Natural killer cell treated with Interleukin-12 subunit alpha and Interleukin-12 subunit beta and Interleukin-15 and Interleukin-18, amount 100 ng/mL, for 72 hours (primary cell): ENCODE data around the gene PRKAG3. TPM values are rescaled to one million over a fixed set of nuclear protein-coding genes. Genes with fewer than 3 reads are reported as not detected.

Source experiments
- ATAC-seq, 2 donors: fragments of 150-1000 bp; cut with Tn5 transposase in 1 of 2; sonication (Bioruptor Pico), chemical (Tn5 transposase) in 1 of 2; 2 replicates each; pipeline ENCODE4 v1.10.0; 2021
- DNase-seq: peaks from one replicate; pipeline ENCODE4 v3.0.0; 2022; ENCODE audit warnings: low spot score
- H3K27ac Mint-ChIP-seq, 2 donors: 1 replicate in 1 of 2; 2 replicates in 1 of 2; pipeline ENCODE4 v1.8.0; 2022; ENCODE audit warnings: mixed read lengths in 2 of 2, mild to moderate bottlenecking in 1 of 2, moderate library complexity in 1 of 2
- H3K27me3 Mint-ChIP-seq, 2 donors: 1 replicate in 1 of 2; 2 replicates in 1 of 2; pipeline ENCODE4 v1.8.0; 2022; ENCODE audit warnings: mixed read lengths in 2 of 2
- H3K36me3 Mint-ChIP-seq: one replicate; pipeline ENCODE4 v1.8.0; 2022; ENCODE audit warnings: mixed read lengths
- H3K4me1 Mint-ChIP-seq, 2 donors: 1 replicate in 1 of 2; 2 replicates in 1 of 2; pipeline ENCODE4 v1.8.0; 2022; ENCODE audit warnings: low read depth in 2 of 2, mixed read lengths in 2 of 2, mild to moderate bottlenecking in 1 of 2
- H3K4me3 Mint-ChIP-seq: one replicate; pipeline ENCODE4 v1.8.0; 2022; ENCODE audit warnings: mixed read lengths
- H3K9me3 Mint-ChIP-seq: 2 replicates; pipeline ENCODE4 v1.8.0; 2022; ENCODE audit warnings: mixed read lengths
- total RNA-seq, 2 donors: library from RNA; stranded (reverse); gene quantifications; one replicate each; pipeline ENCODE4 v1.2.3, GENCODE V29; 2022

The PRKAG3 gene
- total RNA-seq, 2 donors from 2014 or later, result not detected

DNA sequence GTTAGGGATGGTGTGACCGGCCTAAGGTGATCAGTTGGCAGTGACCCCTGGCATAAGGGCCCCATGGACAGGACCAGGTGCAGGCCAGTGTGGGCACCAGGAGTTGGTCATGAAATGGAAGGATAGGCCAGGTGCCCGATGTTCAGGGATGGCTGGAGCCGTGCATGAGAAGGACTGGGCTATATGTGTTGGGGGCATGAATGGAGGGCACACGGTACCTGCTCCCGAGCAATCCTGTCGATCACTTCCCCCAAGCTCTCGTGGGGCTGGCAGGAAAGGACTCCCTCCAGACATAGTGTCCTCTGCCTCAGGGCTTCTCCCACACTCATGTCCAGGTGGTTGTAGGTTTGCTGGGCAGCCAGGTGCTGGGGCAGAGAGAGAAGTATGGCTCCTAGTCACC lies 7.6 kb downstream of the PRKAG3 start:
- H3K27ac Mint-ChIP-seq, result no peak overlapping the region
- H3K4me3 Mint-ChIP-seq, result no peak overlapping the region
- no peaks in the 10 kb centered on the region for H3K4me1 Mint-ChIP-seq
- no peak for DNase-seq
- no peak for ATAC-seq
- no peaks in the 10 kb centered on the region for H3K9me3 Mint-ChIP-seq
- no peaks in the 10 kb centered on the region for H3K36me3 Mint-ChIP-seq
- H3K27me3 Mint-ChIP-seq, result peaks cover 12 to 17% of the 10 kb centered on the region in 2 donors

DNA sequence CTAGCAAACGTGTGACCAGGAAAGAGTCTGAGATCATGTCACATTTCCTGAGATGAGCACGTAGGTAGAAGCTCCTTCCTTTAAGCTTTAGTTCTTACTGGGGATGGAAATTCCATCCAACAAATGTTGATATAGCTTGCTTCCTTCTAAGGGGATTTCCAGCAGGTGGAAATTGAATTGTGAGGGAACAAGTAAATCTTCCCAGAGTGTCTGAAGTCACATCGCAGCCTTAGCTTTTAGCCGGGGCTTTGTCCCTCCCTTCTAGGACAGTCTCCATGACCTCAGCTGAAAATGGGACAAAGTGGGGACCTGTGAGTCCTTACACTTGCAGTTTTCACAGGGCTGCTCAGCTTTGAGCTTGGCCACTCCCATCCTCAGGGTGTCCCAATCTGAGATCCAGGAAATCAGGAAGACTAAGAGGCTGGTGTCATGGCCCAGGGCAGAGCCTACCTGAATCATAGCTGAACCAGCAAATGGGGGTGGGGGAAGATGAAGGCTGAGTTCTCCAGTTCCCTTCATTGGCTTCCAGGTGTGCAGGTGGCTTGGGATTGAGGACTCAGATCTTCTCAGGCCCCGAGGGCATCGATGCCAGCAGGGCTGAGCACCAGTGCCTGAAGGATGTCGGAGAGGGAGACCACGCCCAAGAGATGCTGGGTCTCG lies 8.3 kb downstream of the PRKAG3 start:
- DNase-seq (no peak), ATAC-seq (no peak)
- H3K27me3 Mint-ChIP-seq, result peaks cover 12 to 20% of the 10 kb centered on the region in 2 donors
- no peaks in the 10 kb centered on the region for H3K4me1 Mint-ChIP-seq
- H3K27ac Mint-ChIP-seq, result no peak overlapping the region
- no peak overlapping the region for H3K4me3 Mint-ChIP-seq
- no peaks in the 10 kb centered on the region for H3K36me3 Mint-ChIP-seq
- H3K9me3 Mint-ChIP-seq, result no peaks in the 10 kb centered on the region

- no peak for ATAC-seq
- H3K27ac Mint-ChIP-seq, result no peak overlapping the region
- H3K4me1 Mint-ChIP-seq, result no peaks in the 10 kb centered on the region
These were observed 9.0 kb downstream of the PRKAG3 start for GRCh38 chr2:218822622-218823021.

DNA sequence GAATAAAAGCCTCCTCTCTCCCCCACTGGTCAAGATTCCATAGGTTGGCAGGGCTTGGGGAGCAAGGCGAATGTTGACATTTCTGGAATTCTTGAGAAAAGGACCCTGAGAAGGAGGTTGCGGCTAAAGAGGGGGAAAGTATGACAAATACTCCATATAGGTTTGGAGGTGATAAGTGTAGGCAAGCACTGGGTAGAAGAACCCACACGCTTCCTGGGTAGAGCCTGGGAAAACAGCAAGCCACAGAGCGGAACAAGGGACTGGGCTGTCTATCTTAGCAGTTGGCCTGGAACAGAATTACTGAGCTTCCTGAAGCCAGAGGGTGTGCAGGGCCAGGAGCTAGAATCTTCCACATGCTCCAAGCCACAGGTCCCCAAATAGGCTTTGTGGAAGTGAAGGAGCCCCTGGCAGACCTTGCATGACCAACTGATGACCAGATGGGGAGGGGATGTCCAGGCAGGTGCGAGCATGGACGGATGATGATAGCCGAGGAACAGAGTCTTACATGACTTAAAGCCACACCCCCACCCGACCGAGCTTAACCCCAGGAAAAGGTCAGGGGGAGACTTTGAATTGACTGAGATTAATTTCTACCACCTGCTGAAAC lies 9.9 kb downstream of the PRKAG3 start:
- no peaks in the 10 kb centered on the region for H3K36me3 Mint-ChIP-seq
- H3K27ac Mint-ChIP-seq, result no peak overlapping the region
- no peak for ATAC-seq
- H3K4me1 Mint-ChIP-seq, result no peaks in the 10 kb centered on the region
- H3K9me3 Mint-ChIP-seq, result no peaks in the 10 kb centered on the region
- H3K27me3 Mint-ChIP-seq, result peaks cover 18 to 35% of the 10 kb centered on the region in 2 donors
- DNase-seq, result no peak
- H3K4me3 Mint-ChIP-seq, result no peak overlapping the region

More at GRCh38 chr2:218822622-218823021, 9.0 kb downstream of the PRKAG3 start:
- no peak for DNase-seq
- Mint-ChIP-seq H3K36me3 (no peaks in the 10 kb centered on the region), H3K27me3 (peaks cover 14 to 27% of the 10 kb centered on the region in 2 donors), H3K4me3 (no peak overlapping the region), H3K9me3 (no peaks in the 10 kb centered on the region)

GRCh38 chr2:218820746-218821369 lies 10.7 kb downstream of the PRKAG3 start:
- Mint-ChIP-seq H3K36me3 (no peaks in the 10 kb centered on the region), H3K27ac (no peak overlapping the region), H3K9me3 (no peaks in the 10 kb centered on the region), H3K4me1 (no peaks in the 10 kb centered on the region), H3K4me3 (no peak overlapping the region), H3K27me3 (peaks cover 16 to 35% of the 10 kb centered on the region in 2 donors)
- DNase-seq (no peak), ATAC-seq (peak in 1 of 2 donors; percentile 29)

DNA sequence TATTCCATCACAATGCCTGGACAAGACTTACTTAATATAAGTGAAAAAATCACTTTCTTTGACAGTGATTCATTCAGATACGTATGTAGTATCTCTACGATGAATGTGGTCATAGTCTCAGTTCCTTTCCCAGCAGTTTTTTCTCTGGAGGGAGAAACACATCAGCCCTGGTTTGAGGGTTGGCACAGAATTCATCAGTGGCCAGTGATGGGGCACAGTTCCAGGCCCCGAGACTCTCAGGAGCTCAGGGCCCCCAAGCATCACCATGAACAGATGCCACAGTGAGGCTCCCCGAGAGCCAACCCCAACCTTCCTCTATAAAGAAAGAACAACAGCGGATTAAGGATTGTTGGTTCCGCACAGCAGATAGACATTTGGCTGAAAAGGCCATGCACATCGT lies 12.5 kb downstream of the PRKAG3 start:
- no peaks in the 10 kb centered on the region for H3K36me3 Mint-ChIP-seq

DNA sequence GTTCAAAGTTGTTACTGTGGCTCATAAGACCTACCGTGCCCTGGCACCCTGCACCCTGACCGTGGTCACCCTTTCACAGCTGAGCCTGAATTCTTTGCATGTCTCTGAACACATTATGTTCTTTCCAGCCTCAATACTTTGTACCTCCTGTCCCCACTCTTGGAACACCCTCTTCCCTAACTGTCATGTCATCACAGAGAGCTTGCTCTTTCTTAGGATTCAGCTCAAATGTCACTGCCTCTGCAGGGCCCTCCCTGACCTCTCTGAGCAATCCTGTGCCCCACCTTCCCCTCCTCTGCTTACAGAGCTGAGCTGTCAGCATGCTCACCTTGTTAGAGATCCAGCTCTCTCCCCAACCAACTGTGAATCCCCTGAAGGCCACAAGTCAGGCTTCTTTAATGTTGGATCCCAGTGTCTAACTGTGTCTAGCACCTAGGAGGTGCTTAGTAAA lies 15.0 kb downstream of the PRKAG3 start:
- ATAC-seq, result no peak
- no peak overlapping the region for H3K27ac Mint-ChIP-seq

More for the DNA sequence above, 12.5 kb downstream of the PRKAG3 start:
- peaks cover 17 to 35% of the 10 kb centered on the region in 2 donors for H3K27me3 Mint-ChIP-seq
- no peak for DNase-seq
- ATAC-seq, result no peak
- H3K4me3 Mint-ChIP-seq, result no peak overlapping the region
- no peaks in the 10 kb centered on the region for H3K9me3 Mint-ChIP-seq
- H3K4me1 Mint-ChIP-seq, result no peaks in the 10 kb centered on the region
- H3K27ac Mint-ChIP-seq, result no peak overlapping the region

GRCh38 chr2:218815649-218816048 lies 16.0 kb downstream of the PRKAG3 start:
- Mint-ChIP-seq H3K27ac (no peak overlapping the region), H3K4me3 (no peak overlapping the region), H3K9me3 (no peaks in the 10 kb centered on the region), H3K36me3 (no peaks in the 10 kb centered on the region), H3K4me1 (no peaks in the 10 kb centered on the region), H3K27me3 (peaks cover 22 to 27% of the 10 kb centered on the region in 2 donors)
- ATAC-seq (no peak), DNase-seq (no peak)

More for the DNA sequence above, 15.0 kb downstream of the PRKAG3 start:
- no peak for DNase-seq
- Mint-ChIP-seq H3K36me3 (no peaks in the 10 kb centered on the region), H3K9me3 (no peaks in the 10 kb centered on the region), H3K4me3 (no peak overlapping the region), H3K4me1 (no peaks in the 10 kb centered on the region), H3K27me3 (peaks cover 20 to 32% of the 10 kb centered on the region in 2 donors)

GRCh38 chr2:218815244-218815637 lies 16.4 kb downstream of the PRKAG3 start:
- Mint-ChIP-seq H3K36me3 (no peaks in the 10 kb centered on the region), H3K9me3 (no peaks in the 10 kb centered on the region), H3K4me3 (no peak overlapping the region), H3K27me3 (peaks cover 19 to 24% of the 10 kb centered on the region in 2 donors), H3K27ac (no peak overlapping the region), H3K4me1 (no peaks in the 10 kb centered on the region)
- DNase-seq (no peak), ATAC-seq (no peak)

GRCh38 chr2:218814540-218815243 lies 16.9 kb downstream of the PRKAG3 start:
- Mint-ChIP-seq H3K4me3 (no peak overlapping the region), H3K4me1 (no peaks in the 10 kb centered on the region), H3K36me3 (no peaks in the 10 kb centered on the region), H3K9me3 (no peaks in the 10 kb centered on the region), H3K27me3 (peaks cover 19 to 23% of the 10 kb centered on the region in 2 donors), H3K27ac (no peak overlapping the region)
- DNase-seq, result no peak
- ATAC-seq, result peak in 1 of 2 donors; percentile 49

- H3K9me3 Mint-ChIP-seq, result no peaks in the 10 kb centered on the region
- no peaks in the 10 kb centered on the region for H3K36me3 Mint-ChIP-seq
- H3K4me3 Mint-ChIP-seq, result no peak overlapping the region
- no peak for ATAC-seq
- H3K27me3 Mint-ChIP-seq, result peaks cover 25 to 30% of the 10 kb centered on the region in 2 donors
- no peak for DNase-seq
- no peak overlapping the region for H3K27ac Mint-ChIP-seq
- H3K4me1 Mint-ChIP-seq, result no peaks in the 10 kb centered on the region
These were observed 17.7 kb downstream of the PRKAG3 start for GRCh38 chr2:218813771-218814460.

- no peaks in the 10 kb centered on the region for H3K4me1 Mint-ChIP-seq
- peak in 1 of 2 donors; percentile 24 for ATAC-seq
- no peak overlapping the region for H3K4me3 Mint-ChIP-seq
- DNase-seq, result no peak
- no peaks in the 10 kb centered on the region for H3K36me3 Mint-ChIP-seq
- no peaks in the 10 kb centered on the region for H3K9me3 Mint-ChIP-seq
- peaks cover 29 to 30% of the 10 kb centered on the region in 2 donors for H3K27me3 Mint-ChIP-seq
- H3K27ac Mint-ChIP-seq, result no peak overlapping the region
These were observed 18.7 kb downstream of the PRKAG3 start for GRCh38 chr2:218812861-218813260.

GRCh38 chr2:218812096-218812815 lies 19.3 kb downstream of the PRKAG3 start:
- ATAC-seq (no peak), DNase-seq (no peak)
- no peaks in the 10 kb centered on the region for H3K4me1 Mint-ChIP-seq
- peaks cover 24 to 25% of the 10 kb centered on the region in 2 donors for H3K27me3 Mint-ChIP-seq
- no peaks in the 10 kb centered on the region for H3K9me3 Mint-ChIP-seq
- no peak overlapping the region for H3K27ac Mint-ChIP-seq
- H3K4me3 Mint-ChIP-seq, result no peak overlapping the region
- H3K36me3 Mint-ChIP-seq, result no peaks in the 10 kb centered on the region
